Colon (tissue), 2 donors: Measurements from ENCODE around the gene GLDC.
"Not testable (repeated sequence)": the region's sequence is repeated elsewhere in the genome, so short reads cannot be mapped to it uniquely, and the experiment has no call there.

Source experiments
- FAIRE-seq: peaks from 2 replicates; lab custom pipeline; 2012; peaks lifted over from hg19 to GRCh38; lab: Jason Lieb, UNC
- donor health status: control.
- donor health status: control.

The GLDC gene

DNA sequence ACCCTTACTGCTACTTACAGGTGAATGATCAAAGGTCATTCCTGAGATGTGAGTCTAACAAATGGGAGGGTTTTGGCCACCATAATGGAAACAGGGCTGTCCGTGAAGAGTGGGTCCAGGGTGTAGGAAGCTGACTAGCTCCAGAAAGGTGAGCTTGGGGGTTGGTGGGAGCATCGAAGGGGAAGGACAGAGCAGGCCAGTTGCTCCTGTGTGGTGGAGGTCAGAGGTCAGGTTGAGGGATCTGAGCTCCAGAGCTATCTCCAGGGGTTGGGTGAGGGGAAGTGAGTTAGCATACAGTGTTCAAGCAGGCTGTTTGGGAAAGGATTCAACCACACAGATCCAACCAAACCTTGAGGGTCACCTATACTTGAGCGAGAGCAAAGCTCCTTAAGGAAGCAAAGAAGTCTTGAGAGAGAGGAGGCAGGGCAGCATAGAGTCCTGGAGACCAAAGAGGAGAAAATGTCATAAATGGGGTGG lies 18.7 kb upstream of the GLDC start:
- no peak for FAIRE-seq

- FAIRE-seq, result no peak
Measured at GRCh38 chr9:6660512-6660911, 15.0 kb upstream of the GLDC start.

- FAIRE-seq, result no peak
Measured at GRCh38 chr9:6658628-6659353, 13.3 kb upstream of the GLDC start.

DNA sequence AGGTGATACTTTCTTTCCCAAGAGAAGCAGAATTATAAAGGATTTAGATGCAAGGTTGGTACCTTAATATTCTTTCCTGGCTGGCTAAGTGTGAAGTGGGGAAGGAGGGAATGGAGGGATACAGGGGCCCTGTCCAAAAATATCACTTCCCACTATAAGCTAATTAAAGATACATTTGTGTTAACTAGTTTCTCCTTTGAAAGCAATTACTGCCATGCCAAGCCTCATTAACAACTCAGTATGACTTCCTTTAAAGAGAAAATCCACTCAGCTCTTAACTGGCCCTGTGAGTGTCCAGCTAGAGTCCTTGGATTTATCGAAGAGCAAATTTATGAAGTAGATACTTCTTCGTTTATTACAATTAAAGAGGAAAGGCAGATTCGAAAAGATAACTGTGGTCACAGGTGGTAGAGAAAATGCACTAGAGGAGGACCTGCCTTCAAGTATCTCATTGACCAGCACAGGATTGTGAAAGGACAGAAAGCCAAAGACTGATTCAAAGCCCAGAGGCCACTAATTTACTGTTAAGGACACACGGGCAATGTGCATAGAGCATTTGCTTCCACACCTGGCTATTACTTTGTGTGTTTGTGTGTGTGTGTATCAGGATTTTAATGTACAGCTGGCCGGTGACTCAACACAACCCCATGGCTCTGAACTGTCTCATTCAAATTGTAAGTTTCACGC lies 11.2 kb upstream of the GLDC start:
- no peak for FAIRE-seq

DNA sequence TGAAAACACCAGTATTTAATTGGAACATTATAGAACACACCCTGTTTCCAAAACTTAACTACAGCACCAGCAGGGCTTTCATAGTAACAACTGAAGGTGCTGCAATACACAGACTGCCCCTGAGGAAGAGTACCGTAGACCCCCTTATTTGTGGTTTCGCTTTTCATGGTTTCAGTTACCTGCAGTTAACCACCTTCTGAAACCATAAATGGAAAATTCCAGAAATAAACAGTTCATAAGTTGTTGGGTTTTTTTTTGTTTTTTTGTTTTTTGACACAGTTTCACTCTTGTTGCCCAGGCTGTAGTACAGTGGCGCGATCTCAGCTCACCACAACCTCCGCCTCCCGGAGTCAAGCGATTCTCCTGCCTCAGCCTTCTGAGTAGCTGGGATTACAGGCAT lies 9.5 kb upstream of the GLDC start:
- FAIRE-seq, result no peak

DNA sequence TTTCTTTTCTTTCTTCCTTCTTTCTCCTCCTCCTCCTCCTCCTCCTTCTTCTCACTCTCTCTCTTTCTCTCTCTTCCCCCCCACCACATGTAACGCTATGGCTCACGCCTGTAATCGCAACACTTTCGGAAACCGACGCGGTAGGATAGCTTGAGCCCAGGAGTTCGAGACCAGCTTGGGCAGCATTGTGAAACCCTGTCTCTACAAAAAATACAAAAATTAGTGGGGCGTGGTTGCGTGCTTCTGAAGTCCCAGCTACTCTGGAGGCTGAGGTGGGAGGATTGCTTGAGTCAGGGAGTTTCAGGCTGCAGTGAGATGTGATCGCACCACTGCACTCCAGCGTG lies 736 bp upstream of the GLDC start:
- FAIRE-seq, result no peak

DNA sequence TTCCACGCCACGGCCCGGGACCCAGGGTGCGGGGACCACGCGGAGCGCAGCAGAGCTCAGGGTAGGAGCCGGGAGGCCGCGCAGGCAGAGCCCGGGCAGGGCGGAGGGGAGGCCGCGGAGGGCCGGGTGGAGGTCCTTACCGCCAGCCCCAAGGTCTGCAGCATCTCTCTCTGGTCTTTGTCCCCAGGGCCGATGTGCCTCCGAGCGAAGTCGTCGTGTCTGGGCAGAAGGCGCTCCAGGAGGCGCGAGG lies 499 bp downstream of the GLDC start:
- FAIRE-seq, result not testable (repeated sequence)

GRCh38 chr9:6644346-6645104 lies 1.0 kb downstream of the GLDC start:
- no peak for FAIRE-seq

DNA sequence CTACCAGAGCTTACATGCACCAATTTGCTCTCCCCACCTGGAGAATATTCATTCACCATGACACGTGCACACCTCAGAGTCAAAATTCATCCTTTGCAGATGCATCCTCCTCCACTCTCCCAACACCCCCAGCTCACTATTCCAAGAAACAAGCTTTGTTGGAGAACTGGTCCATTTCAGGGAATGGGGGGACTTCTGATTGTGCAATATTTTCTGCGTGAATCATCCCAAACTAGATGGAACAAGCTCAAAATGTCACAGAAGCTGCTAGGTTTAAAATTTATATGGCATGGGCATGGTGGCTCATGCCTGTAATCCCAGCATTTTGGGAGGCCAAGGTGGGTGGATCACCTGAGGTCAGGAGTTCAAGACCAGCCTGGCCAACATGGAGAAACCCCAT lies 3.6 kb downstream of the GLDC start:
- FAIRE-seq, result no peak

DNA sequence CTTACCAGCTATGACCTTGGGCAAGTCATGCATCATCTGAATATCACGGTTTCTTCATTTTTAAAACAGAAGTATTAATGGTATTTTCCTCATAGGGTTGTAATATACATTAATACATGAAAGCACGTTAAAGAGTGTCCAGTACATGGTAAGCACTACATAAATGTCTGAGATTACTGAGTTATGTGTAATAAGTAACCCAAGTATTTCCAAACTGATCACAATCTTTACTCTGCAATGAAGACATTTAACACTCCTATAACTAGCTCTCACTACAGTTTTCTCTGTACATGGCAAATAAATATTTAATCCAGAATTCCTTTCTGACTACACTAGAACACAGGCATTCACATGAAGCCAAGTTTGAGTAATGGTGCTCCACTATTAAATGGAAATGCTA lies 4.0 kb downstream of the GLDC start:
- no peak for FAIRE-seq

DNA sequence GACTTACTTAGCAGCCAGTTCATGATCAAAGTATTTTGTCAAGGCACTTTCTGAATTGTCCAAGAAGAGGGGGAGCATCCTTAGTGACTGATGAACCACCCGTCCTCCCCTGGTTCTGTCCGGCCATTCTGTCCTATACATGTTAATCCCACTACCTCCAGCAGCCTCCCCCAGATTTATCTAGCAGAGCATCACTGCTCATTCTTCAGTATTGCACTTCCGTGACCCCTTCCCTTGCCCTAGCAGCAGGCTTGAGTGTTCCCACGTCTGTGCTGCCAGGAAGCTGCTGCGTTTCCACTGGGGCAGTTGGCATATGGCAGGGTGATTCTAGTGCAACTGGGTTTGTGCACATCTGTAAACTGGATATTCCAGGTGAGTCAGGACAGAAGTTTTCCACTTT lies 4.5 kb downstream of the GLDC start:
- FAIRE-seq, result no peak

- FAIRE-seq, result no peak
Measured at GRCh38 chr9:6640268-6641051, 5.1 kb downstream of the GLDC start.

DNA sequence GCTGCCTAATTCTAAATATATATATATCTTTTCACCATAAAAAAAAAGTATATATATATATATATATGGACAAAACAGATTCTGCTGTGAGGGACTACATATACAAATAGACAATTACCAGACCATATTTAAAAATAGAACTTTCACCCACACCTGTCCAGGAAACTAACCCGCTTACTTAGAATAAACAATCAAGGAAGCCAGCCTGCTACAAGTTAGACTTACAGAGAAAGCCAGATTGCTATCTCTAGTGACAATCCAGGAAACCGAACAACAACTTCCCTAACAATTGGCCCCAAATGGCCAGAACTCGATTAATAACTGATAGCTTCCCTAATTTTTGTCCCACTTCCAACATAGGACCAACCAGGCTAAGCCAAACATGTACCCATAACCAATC lies 5.9 kb downstream of the GLDC start:
- no peak for FAIRE-seq

- FAIRE-seq, result no peak
Measured at GRCh38 chr9:6634444-6634843, 11.1 kb downstream of the GLDC start.

DNA sequence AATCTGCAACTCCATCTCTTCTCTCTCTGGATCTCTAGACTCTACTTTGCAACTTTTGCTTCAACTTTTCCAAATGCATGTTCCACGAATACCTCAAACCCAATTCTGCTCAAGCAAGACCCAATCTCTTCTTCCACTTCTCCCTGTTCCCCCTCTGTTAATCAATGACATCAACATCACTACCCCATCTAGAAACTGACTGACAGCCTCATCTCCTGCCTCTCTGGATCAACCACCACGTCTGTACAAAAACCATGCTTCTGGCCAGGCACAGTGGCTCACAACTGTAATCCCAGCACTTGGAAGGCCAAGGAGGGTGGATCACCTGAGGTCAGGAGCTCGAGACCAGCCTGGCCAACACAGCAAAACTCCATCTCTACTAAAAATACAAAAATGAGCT lies 12.2 kb downstream of the GLDC start:
- no peak for FAIRE-seq

DNA sequence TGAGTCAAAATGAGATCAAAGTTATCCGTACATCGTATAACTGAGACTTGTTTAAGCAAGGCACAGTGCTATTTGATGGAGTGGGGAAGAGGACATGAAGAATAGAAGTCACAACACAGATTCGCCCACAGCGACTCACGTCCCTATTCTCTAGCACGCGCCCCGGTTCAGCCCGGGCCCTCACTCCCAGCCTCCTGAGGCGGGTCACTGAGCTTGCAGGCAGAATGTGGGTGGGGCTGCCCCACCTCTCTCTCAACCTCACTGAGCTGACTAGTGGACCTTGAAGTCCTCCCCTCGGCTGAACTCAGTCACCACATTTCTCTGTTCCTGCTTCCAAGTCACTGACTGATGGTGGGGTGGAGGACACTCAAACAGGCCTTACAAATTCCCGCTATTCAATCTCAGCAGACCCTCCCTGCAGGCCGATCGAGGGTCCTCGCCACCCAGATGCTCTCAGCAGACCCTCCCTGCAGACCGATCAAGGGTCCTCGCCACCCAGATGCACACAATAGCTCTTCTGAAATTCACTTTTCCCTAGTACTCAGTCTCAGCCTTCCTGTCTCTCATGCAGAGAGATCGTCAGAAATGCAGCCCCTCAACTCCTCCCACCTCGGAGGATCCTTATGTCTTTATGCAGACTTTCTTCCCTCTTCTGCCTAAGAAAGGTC lies 12.9 kb downstream of the GLDC start:
- no peak for FAIRE-seq

DNA sequence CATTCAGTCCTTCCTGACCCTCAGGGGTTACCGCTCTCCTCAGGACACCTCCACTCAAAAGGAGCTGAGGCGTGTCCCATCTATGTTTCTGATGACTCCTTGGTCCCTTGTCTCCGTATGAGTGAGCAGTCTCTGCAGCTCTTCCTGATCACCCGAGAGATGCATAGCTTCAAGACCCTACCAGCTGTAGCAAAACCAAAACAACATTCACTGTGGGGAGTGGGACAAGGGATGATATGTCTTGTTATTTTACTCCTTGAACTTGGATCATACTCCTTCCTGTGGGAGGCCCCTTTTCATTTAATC lies 14.4 kb downstream of the GLDC start:
- no peak for FAIRE-seq

DNA sequence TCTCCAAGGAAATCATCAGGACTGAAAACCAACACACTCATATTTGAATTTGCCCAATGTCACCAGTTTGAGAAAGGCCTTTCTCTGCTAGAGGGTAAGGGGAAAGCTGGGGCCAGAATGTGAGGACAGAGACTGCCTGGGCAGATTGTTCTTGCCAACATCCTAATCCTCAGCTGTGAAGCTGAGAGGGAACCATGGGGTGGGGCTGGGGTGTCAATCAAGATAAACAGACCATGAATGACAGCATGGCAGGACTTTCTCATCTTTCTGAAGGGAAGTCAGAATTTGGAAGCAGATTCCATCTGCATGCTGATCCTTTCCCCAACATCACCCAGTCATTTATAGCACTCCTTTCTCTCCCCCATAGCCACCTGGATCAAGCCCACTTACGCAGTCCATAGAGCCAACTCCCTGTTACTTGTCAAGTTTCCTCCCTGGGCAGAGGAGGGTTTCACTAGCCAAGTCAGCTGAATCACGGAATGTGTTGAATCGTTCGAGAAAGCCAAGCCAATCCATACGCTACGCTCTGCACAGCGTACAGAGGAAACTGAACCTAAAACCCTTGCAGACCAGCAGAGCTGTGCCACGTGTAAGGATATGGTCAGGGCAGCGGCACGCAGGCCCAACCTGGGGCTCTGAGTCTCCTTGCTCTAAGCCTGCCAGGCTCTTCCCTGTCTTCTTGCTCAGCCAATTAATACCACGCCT lies 14.9 kb downstream of the GLDC start:
- FAIRE-seq, result no peak

GRCh38 chr9:6628704-6629103 lies 16.8 kb downstream of the GLDC start:
- FAIRE-seq, result no peak

DNA sequence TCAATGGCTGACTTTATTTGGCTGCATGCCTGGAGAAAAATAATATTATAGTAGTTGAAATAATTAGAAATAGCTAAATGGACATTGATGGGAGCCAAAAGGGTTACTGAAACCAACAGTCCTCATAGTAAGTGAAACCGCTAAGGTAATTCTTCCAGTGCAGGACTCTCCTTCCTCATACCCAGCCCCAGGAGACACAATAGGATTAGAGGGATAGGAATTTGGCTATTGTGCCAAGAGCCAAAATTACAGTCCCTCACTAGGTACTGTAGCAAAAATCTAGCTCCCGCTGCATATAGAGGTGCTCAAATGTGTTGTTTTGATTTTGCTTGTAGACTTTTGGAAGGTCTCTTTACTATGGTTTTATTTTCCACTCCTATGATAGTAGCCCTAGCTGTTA lies 20.2 kb downstream of the GLDC start:
- FAIRE-seq, result no peak

DNA sequence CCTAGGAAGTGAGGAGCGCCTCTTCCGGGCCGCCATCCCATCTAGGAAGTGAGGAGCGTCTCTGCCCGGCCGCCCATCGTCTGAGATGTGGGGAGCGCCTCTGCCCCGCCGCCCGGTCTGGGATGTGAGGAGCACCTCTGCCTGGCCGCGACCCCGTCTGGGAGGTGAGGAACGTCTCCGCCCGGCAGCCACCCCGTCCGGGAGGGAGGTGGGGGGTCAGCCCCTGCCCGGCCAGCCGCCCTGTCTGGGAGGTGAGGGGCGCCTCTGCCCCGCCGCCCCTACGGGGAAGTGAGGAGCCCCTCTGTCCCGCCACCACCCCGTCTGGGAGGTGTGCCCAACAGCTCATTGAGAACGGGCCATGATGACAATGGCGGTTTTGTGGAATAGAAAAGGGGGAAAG lies 22.7 kb downstream of the GLDC start:
- not testable (repeated sequence) for FAIRE-seq

GRCh38 chr9:6620796-6621195 lies 24.7 kb downstream of the GLDC start:
- no peak for FAIRE-seq
